HG03095 (cell line): Measurements from ENCODE around the gene INTS7.
"Not testable (repeated sequence)": the region's sequence is repeated elsewhere in the genome, so short reads cannot be mapped to it uniquely, and the experiment has no call there.

Source experiments
- ATAC-seq: cut with Tn5 transposase; IDR thresholded peaks from one replicate; pipeline ENCODE4 v1.9.1; 2021; ENCODE audit warnings: moderate library complexity; ENCODE audit not compliant: unreplicated experiment

INTS7 gene

GRCh38 chr1:211938561-211938997, 96.8 kb downstream of the INTS7 start:
- peak; percentile 31 for ATAC-seq

DNA sequence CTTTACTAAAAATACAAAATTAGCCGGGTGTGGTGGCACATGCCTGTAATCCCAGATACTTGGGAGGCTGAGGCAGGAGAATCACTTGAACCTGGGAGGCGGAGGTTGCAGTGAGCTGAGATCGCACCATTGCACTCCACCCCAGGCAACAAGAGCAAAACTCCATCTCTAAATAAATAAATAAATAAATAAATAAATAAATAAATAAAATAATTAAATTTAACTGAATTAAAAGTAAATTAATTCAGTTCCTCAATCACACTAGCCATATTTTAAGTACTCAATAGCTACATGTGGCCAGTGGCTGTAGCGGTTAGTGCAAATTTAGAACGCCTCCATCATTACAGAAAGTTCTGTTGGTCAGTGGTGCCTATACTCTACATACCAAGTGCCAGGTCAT, 97.9 kb downstream of the INTS7 start:
- ATAC-seq, result not testable (repeated sequence)

DNA sequence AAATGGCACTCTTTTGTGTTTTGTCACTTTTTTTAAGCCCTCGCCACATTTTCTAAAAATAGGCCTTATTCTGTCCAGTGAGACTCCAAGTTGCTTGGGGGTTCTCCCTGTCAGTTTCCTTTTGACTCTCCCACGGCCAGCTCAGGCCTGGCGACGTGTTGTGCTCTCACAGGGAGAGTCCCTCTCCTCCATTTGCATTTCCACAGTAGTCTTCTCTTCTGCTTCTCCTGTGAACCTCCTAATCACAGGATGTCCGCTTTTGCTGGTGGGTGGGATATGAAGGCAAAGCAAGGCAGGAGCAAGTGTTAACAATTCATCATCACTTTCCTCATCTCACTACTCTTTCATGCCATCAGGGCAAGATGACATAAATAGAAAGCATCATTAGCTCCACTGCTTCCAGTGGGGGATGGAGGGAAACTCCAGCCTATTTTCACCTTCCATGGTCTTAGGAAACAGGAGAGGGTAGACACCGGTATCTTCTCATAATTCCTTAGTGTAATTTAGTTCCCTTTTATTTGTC, 99.8 kb downstream of the INTS7 start:
- ATAC-seq, result peak; percentile 62

GRCh38 chr1:211933946-211934714, 101.2 kb downstream of the INTS7 start:
- ATAC-seq, result no peak

- ATAC-seq, result no peak
Observed at GRCh38 chr1:211932933-211933254, 102.5 kb downstream of the INTS7 start.

GRCh38 chr1:211932231-211932932, 103.0 kb downstream of the INTS7 start:
- ATAC-seq, result no peak

GRCh38 chr1:211929683-211930082, 105.7 kb downstream of the INTS7 start:
- ATAC-seq, result no peak

GRCh38 chr1:211928993-211929637, 106.2 kb downstream of the INTS7 start:
- no peak for ATAC-seq

DNA sequence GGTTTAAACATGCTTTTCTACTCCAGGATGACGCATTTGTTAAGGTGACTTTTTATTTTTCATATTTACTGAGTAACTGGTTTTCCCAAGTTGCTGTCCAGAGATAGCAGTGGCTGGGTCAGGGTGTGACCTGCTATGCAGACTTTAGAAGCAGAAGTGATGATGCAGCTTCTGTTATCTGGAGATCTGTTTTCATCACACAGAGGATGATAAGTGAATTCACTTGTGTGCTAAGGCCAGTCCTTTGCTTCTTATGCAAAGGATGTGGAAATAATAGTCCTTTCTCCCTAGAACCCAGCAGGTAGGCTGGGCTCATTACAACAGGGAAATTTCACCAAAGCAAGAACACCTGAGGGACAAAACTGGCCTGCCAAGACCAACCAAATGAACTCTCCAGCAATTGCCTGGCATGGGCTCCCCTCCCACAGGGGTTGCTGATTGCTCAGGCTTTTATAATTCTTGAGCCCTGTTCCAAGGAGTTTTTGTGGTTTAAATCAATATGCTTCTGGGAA, 107.0 kb downstream of the INTS7 start:
- ATAC-seq, result no peak

DNA sequence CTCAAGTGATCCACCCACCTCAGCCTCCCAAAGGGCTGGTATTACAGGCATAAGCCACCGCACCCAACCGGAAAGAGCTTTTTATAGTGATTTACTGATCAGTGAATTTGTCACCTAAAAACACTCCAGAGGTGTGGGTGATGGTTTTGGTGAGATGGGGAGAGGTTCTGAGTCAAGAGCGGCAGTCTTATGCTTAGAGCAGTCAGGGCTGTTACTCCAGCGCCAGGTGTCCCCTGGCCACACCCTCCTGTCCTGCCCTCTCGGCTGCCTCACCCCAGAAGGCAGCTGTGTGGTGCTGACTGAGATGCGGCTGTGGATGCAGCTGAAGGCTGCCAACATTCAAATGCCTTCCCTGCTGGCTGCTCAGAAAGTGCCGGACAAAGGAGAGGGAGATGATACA, 110.3 kb downstream of the INTS7 start:
- ATAC-seq, result no peak

DNA sequence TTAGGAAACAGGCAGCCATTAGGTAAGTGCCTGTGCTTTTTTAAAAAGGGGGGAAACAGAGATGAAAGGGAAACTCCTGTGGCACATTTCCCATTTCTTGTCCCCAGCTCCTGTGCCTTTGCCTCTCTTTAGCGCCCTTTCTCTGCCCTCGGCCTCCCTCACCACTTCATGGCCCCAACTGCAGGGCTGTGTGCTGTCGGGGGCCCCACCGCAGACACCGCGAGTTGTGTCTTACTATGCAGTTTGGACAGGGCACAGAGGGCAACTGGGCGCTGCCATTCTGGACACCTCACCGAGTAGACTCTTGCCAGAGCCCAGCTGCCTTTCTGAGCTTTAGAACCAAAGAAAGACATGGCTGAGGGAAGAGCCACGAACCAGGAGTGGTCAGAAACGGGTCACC, 111.1 kb downstream of the INTS7 start:
- ATAC-seq, result no peak

DNA sequence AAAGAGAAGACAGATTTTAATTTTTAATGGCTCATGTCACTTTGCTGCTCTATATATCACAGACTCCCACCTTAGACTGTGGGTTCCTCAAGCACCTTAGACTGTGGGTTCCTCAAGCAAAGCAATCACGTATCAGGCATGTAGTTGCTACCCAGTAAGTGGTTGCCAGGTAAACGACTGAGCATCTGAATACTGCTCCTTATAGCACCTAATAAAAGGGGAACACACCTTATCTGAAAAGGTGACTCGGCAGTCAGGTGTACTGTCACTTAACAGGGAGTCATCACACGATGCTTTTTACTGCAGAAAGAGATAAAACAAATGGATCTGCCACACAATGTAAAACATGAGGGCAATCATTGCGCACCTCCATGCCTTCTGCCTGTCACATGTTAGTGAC, 112.3 kb downstream of the INTS7 start:
- no peak for ATAC-seq

DNA sequence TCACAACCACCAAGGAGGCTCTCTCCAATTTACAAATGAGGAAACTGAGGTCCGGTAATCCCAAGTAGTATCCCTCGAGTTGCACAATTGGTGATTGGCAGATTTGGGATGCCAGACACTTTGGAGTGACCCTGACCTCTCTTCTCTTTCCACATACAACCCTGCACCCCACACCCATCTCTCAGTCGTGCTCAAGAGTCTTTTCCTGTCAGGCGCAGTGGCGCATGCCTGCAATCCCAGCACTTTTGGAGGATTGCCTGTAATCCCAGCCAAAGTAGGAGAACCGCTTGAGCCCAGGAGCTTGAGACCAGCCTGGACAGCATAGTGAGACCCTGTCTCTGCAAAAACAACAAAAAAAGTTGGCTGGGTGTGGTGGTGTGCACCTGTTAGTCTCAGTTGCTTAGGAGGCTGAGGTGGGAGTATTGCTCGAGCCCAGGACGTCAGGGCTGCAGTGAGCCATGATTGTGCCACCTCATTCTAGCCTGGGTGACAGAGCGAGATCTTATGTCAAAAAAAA, 113.7 kb downstream of the INTS7 start:
- ATAC-seq, result no peak

- no peak for ATAC-seq
Observed at GRCh38 chr1:211920602-211921226, 114.6 kb downstream of the INTS7 start.

- no peak for ATAC-seq
Observed at GRCh38 chr1:211920141-211920572, 115.2 kb downstream of the INTS7 start.

- no peak for ATAC-seq
Observed at GRCh38 chr1:211918843-211919414, 116.4 kb downstream of the INTS7 start.

GRCh38 chr1:211916458-211916857, 118.9 kb downstream of the INTS7 start:
- not testable (repeated sequence) for ATAC-seq

- ATAC-seq, result no peak
Observed at GRCh38 chr1:211915924-211916323, 119.4 kb downstream of the INTS7 start.

DNA sequence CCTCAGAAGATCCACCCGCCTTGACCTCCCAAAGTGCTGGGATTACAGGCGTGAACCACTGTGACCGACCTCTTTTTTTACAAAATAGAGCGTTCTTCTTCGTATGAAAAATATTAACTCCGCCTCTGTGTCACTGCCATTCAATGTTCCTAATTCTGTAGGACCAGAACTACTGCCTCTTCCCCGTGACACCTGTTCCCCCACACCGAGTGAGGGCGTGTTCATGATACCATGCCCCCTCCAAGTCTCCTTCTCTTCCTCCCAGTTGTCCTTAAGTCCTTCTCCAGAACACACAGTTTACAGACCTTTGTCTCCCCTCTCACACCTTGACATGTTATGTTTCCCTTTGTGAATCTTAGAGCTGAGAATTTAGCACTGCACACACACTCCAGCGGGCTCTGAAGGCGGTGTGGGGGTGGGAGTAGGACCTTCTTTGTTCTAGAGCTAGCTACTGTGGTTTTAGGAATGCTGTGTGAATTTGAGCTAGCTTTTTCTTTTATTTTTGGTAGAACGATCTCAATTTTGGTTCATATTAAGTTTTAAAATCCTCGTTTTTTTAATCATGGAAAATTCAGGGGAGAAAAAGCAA, 122.4 kb downstream of the INTS7 start:
- no peak for ATAC-seq

- ATAC-seq, result no peak
Observed at GRCh38 chr1:211912038-211912437, 123.3 kb downstream of the INTS7 start.
